ENCODE data around the gene SPAST. TPM values are rescaled to one million over a fixed set of nuclear protein-coding genes. Genes with fewer than 3 reads are reported as not detected.

Gene SPAST
- total and polyA plus RNA-seq, 2 of the 13 experiments (the other 11 are each of a cell fraction or from before 2014, with no cell fraction given): 11.5 to 40.4 TPM

- TF ChIP-seq THAP7 (CRISPR knock-in tag; IDR thresholded peaks at IDR 0.05): no peak
- no peak for TF ChIP-seq ATM (IDR thresholded peaks at IDR 0.05; ENCODE audit: borderline replicate concordance)
- no peak for TF ChIP-seq ZNF343 (CRISPR knock-in tag; IDR thresholded peaks at IDR 0.05)
- TF ChIP-seq RARG (CRISPR knock-in tag; IDR thresholded peaks at IDR 0.05; ENCODE audit: low read depth): no peak
- TF ChIP-seq ZNF703 (CRISPR knock-in tag; IDR thresholded peaks at IDR 0.05; ENCODE audit: borderline replicate concordance): no peak
- TF ChIP-seq RERE (CRISPR knock-in tag; IDR thresholded peaks at IDR 0.05; ENCODE audit: low read depth): no peak
- no peak for TF ChIP-seq HNF4A (CRISPR knock-in tag; IDR thresholded peaks at IDR 0.05)
- TF ChIP-seq PBX2 (CRISPR knock-in tag; IDR thresholded peaks at IDR 0.05): no peak
- no peak for TF ChIP-seq ZNF598 (CRISPR knock-in tag; IDR thresholded peaks at IDR 0.05; ENCODE audit: borderline replicate concordance)
- TF ChIP-seq MEIS1 (CRISPR knock-in tag; IDR thresholded peaks at IDR 0.05; ENCODE audit: borderline replicate concordance): no peak
- TF ChIP-seq ZSCAN12 (CRISPR knock-in tag; IDR thresholded peaks at IDR 0.05): no peak
- TF ChIP-seq ZNF749 (CRISPR knock-in tag; IDR thresholded peaks at IDR 0.05; ENCODE audit: borderline replicate concordance): no peak
- TF ChIP-seq CREB3 (CRISPR knock-in tag; IDR thresholded peaks at IDR 0.05): peak; percentile 8; the same call in 1 of the 2 replicates
- no peak for TF ChIP-seq NONO (IDR thresholded peaks at IDR 0.05)
- no peak for TF ChIP-seq NONO (CRISPR knock-in tag; conservative IDR thresholded peaks at IDR 0.05)
- no peak for TF ChIP-seq ZNF629 (CRISPR knock-in tag; conservative IDR thresholded peaks at IDR 0.05)
- no peak for TF ChIP-seq ZNF275 (CRISPR knock-in tag; IDR thresholded peaks at IDR 0.05; ENCODE audit: borderline replicate concordance)
- TF ChIP-seq NR0B2 (CRISPR knock-in tag; IDR thresholded peaks at IDR 0.05): no peak
- no peak for TF ChIP-seq ZNF232 (CRISPR knock-in tag; IDR thresholded peaks at IDR 0.05; ENCODE audit: borderline replicate concordance)
- TF ChIP-seq KDM3A (CRISPR knock-in tag; IDR thresholded peaks at IDR 0.05; ENCODE audit: low read depth): no peak
Measured at GRCh38 chr2:32064021-32064601, 755 bp downstream of the SPAST start (continued).

Measured in HepG2 (cell line).